H1 (cell line): Measurements from ENCODE around the gene SYT14. TPM values are rescaled to one million over a fixed set of nuclear protein-coding genes. Genes with fewer than 3 reads are reported as not detected.

Experiments
- CTCF ChIA-PET: fragments of 300-600 bp; sonication (Branson Sonifier 250); formaldehyde crosslinking; loops from one replicate; lab custom pipeline; 2021; ENCODE audit not compliant: partially characterized antibody; lab: Charles Lee
- POLR2A ChIA-PET: fragments of 300-600 bp; sonication (Branson Sonifier 250); formaldehyde crosslinking; loops from one replicate; lab custom pipeline; 2021; ENCODE audit warnings: inconsistent platforms; ENCODE audit not compliant: partially characterized antibody; lab: Charles Lee
- DNase-seq, 2 experiments: peaks; one replicate each; pipeline versions ENCODE4 v3.0.0 to v3.0.0-alpha.2; 2010 to 2022; ENCODE audit warnings: low spot score in 2 of 2, low read depth in 1 of 2, mixed read lengths in 1 of 2
- FAIRE-seq: peaks from 2 replicates; lab custom pipeline; 2011; peaks lifted over from hg19 to GRCh38; lab: Jason Lieb, UNC
- H2AFZ ChIP-seq: 2 replicates; pipeline ENCODE4 v1.8.1; 2012; ENCODE audit warnings: low read length, inconsistent platforms
- H2AK5ac ChIP-seq: 2 replicates; pipeline ENCODE4 v1.6.1; 2013; ENCODE audit warnings: low read depth, low read length
- H2BK120ac ChIP-seq: replicated peaks from 2 replicates; pipeline ENCODE3; 2013; ENCODE audit warnings: low read depth, low read length, inconsistent platforms
- H2BK12ac ChIP-seq: 2 replicates; pipeline ENCODE4 v1.6.1; 2013; ENCODE audit warnings: low read depth, low read length
- H2BK15ac ChIP-seq: 2 replicates; pipeline ENCODE4 v1.6.1; 2013; ENCODE audit warnings: low read length
- H2BK20ac ChIP-seq: 2 replicates; pipeline ENCODE4 v1.6.1; 2013; ENCODE audit warnings: low read length
- H2BK5ac ChIP-seq: 2 replicates; pipeline ENCODE4 v1.6.1; 2013; ENCODE audit warnings: low read depth, low read length
- H3K14ac ChIP-seq: 2 replicates; pipeline ENCODE4 v1.6.1; 2013; ENCODE audit warnings: inconsistent platforms; ENCODE audit not compliant: insufficient read length
- H3K18ac ChIP-seq: 2 replicates; pipeline ENCODE4 v1.6.1; 2013; ENCODE audit warnings: low read length; ENCODE audit errors: extremely low read depth
- H3K23ac ChIP-seq: 2 replicates; pipeline ENCODE4 v1.6.1; 2013; ENCODE audit warnings: inconsistent platforms; ENCODE audit not compliant: insufficient read length
- H3K23me2 ChIP-seq: 2 replicates; pipeline ENCODE4 v1.6.1; 2013; ENCODE audit warnings: low read depth, low read length
- H3K27ac ChIP-seq: 2 replicates; pipeline ENCODE4 v1.6.1; 2011; ENCODE audit warnings: low read depth, low read length, inconsistent platforms
- H3K27me3 ChIP-seq, 4 experiments: replicated peaks in 1 of 4; 1 replicate in 1 of 4; 2 replicates in 3 of 4; pipeline versions ENCODE4 v1.6.1 to v1.8.1; 2011 to 2013; ENCODE audit warnings: low read length in 3 of 4, mild to moderate bottlenecking in 3 of 4, inconsistent platforms in 2 of 4, mixed read lengths in 2 of 4, moderate library complexity in 1 of 4; ENCODE audit not compliant: control insufficient read depth in 3 of 4, insufficient read depth in 3 of 4; ENCODE audit errors: extremely low read depth in 1 of 4
- H3K36me3 ChIP-seq, 4 experiments: 2 replicates each; pipeline versions ENCODE4 v1.6.1 to v1.8.1; 2011 to 2013; ENCODE audit warnings: mild to moderate bottlenecking in 4 of 4, low read length in 3 of 4, moderate library complexity in 2 of 4, control low read depth in 1 of 4, inconsistent platforms in 1 of 4; ENCODE audit not compliant: insufficient read depth in 4 of 4, control insufficient read depth in 2 of 4
- H3K4ac ChIP-seq: replicated peaks from 2 replicates; pipeline ENCODE3; 2013; ENCODE audit warnings: low read length, low read depth, mixed read lengths, inconsistent platforms; ENCODE audit not compliant: insufficient read length
- H3K4me1 ChIP-seq, 4 experiments: replicated peaks in 1 of 4; 1 replicate in 1 of 4; 2 replicates in 3 of 4; pipeline versions ENCODE4 v1.6.1 to v1.8.1; 2011 to 2013; ENCODE audit warnings: low read length in 3 of 4, inconsistent platforms in 2 of 4, mixed read lengths in 1 of 4; ENCODE audit not compliant: insufficient read depth in 4 of 4, control insufficient read depth in 3 of 4
- H3K4me2 ChIP-seq, 2 experiments: 2 replicates each; pipeline versions ENCODE4 v1.6.1 to v1.8.1; 2011 to 2013; ENCODE audit warnings: low read depth in 2 of 2, low read length in 2 of 2, control low read depth in 1 of 2, inconsistent platforms in 1 of 2, mild to moderate bottlenecking in 1 of 2; ENCODE audit not compliant: insufficient read depth in 1 of 2
- H3K4me3 ChIP-seq, 4 experiments: fragments of 200-600, 300-600 bp in 1 of 4; sonication (generic), shearing (Covaris generic), sonication (Bioruptor Twin) in 1 of 4; 2 replicates each; pipeline versions ENCODE4 v1.5.1 to v1.8.1; 2011 to 2016; ENCODE audit warnings: low read length in 4 of 4, low read depth in 3 of 4, control low read depth in 2 of 4, inconsistent platforms in 2 of 4, mild to moderate bottlenecking in 2 of 4, mixed read lengths in 1 of 4, moderate library complexity in 1 of 4; ENCODE audit not compliant: insufficient read depth in 2 of 4; ENCODE audit errors: extremely low read depth in 1 of 4
- H3K56ac ChIP-seq: replicated peaks from 2 replicates; pipeline ENCODE3; 2013; ENCODE audit warnings: low read depth, mild to moderate bottlenecking, mixed read lengths, low read length, inconsistent platforms; ENCODE audit not compliant: insufficient read length
- H3K79me1 ChIP-seq: 2 replicates; pipeline ENCODE4 v1.6.1; 2013; ENCODE audit warnings: low read depth, low read length, control low read depth
- H3K79me2 ChIP-seq, 2 experiments: 2 replicates each; pipeline versions ENCODE4 v1.6.1 to v1.8.1; 2012 to 2013; ENCODE audit warnings: low read length in 2 of 2, mild to moderate bottlenecking in 2 of 2, inconsistent platforms in 1 of 2; ENCODE audit not compliant: insufficient read depth in 2 of 2, control insufficient read depth in 1 of 2
- H3K9ac ChIP-seq, 4 experiments: replicated peaks in 1 of 4; 1 replicate in 1 of 4; 2 replicates in 3 of 4; pipeline versions ENCODE4 v1.6.1 to v1.8.1; 2011 to 2013; ENCODE audit warnings: low read depth in 3 of 4, low read length in 3 of 4, control low read depth in 2 of 4, mild to moderate bottlenecking in 2 of 4, moderate library complexity in 2 of 4, inconsistent platforms in 1 of 4; ENCODE audit errors: extremely low read depth in 1 of 4
- H3K9me3 ChIP-seq, 2 experiments: 2 replicates each; pipeline versions ENCODE4 v1.6.1 to v1.8.1; 2012 to 2013; ENCODE audit warnings: mild to moderate bottlenecking in 2 of 2, moderate library complexity in 2 of 2, control low read depth in 1 of 2, inconsistent platforms in 1 of 2, low read depth in 1 of 2, low read length in 1 of 2, mixed read lengths in 1 of 2; ENCODE audit not compliant: insufficient read depth in 2 of 2
- H4K20me1 ChIP-seq, 2 experiments: replicated peaks in 1 of 2; 2 replicates each; pipeline versions ENCODE3 to v1.8.1; 2011 to 2013; ENCODE audit warnings: inconsistent platforms in 2 of 2, low read length in 2 of 2, mild to moderate bottlenecking in 1 of 2; ENCODE audit not compliant: insufficient read depth in 2 of 2, control insufficient read depth in 1 of 2
- H4K5ac ChIP-seq: 2 replicates; pipeline ENCODE4 v1.6.1; 2013; ENCODE audit warnings: low read length, low read depth, mixed read lengths, inconsistent platforms; ENCODE audit not compliant: insufficient read length
- H4K8ac ChIP-seq: 2 replicates; pipeline ENCODE4 v1.8.0; 2013; ENCODE audit warnings: mild to moderate bottlenecking, moderate library complexity, low read length, inconsistent platforms; ENCODE audit not compliant: insufficient read depth; ENCODE audit errors: extremely low read depth
- H4K91ac ChIP-seq: replicated peaks from 2 replicates; pipeline ENCODE3; 2013; ENCODE audit warnings: low read length, mixed read lengths, inconsistent platforms; ENCODE audit not compliant: insufficient read length
- CTBP2 ChIP-seq: IDR thresholded peaks from 2 replicates; pipeline ENCODE4 v1.7.0; 2011; ENCODE audit warnings: borderline replicate concordance, mild to moderate bottlenecking, moderate library complexity, mixed read lengths, low read length; ENCODE audit not compliant: insufficient read depth, insufficient read length
- EGR1 ChIP-seq: IDR thresholded peaks from 2 replicates; pipeline ENCODE4 v1.6.1; 2011; ENCODE audit warnings: low read depth, low read length, borderline replicate concordance
- HDAC2 ChIP-seq, 2 experiments: fragments of 300-600 bp in 1 of 2; sonication (generic) in 1 of 2; IDR thresholded peaks; 2 replicates each; pipeline ENCODE4 v1.6.1; 2011 to 2012; ENCODE audit warnings: low read depth in 2 of 2, low read length in 2 of 2, mild to moderate bottlenecking in 2 of 2, moderate library complexity in 2 of 2, borderline replicate concordance in 1 of 2, inconsistent platforms in 1 of 2
- MAFK ChIP-seq: IDR thresholded peaks from 2 replicates; pipeline ENCODE4 v1.6.1; 2012; ENCODE audit warnings: low read depth, mild to moderate bottlenecking, improper control_type of control experiment, low read length
- POLR2A ChIP-seq, 2 experiments: IDR thresholded peaks; 1 replicate in 1 of 2; 2 replicates in 1 of 2; pipeline ENCODE4 v1.6.1; 2011; ENCODE audit warnings: low read depth in 2 of 2, low read length in 2 of 2, mild to moderate bottlenecking in 2 of 2; ENCODE audit errors: control extremely low read depth in 1 of 2
- TAF7 ChIP-seq: optimal IDR thresholded peaks from 2 replicates; pipeline ENCODE3; 2011; ENCODE audit warnings: low read depth, mild to moderate bottlenecking, inconsistent platforms, low read length, moderate library complexity, borderline replicate concordance
- TEAD4 ChIP-seq: IDR thresholded peaks from 2 replicates; pipeline ENCODE4 v1.6.1; 2012; ENCODE audit warnings: low read depth, low read length, inconsistent platforms, mixed read lengths
- ZNF274 ChIP-seq: IDR thresholded peaks from 2 replicates; pipeline ENCODE4 v1.7.0; 2012; ENCODE audit warnings: low read length, borderline replicate concordance; ENCODE audit errors: extremely low read depth
- WGBS, 2 experiments: shearing (Covaris generic) in 1 of 2; methylation state at CpG; one replicate each; pipeline versions ENCODE4 v1.1.6 to v1.1.7; 2013 to 2015; ENCODE audit warnings: low lambda C conversion rate in 2 of 2, mixed read lengths in 2 of 2, inconsistent platforms in 1 of 2, low coverage in 1 of 2, missing lambda C conversion rate in 1 of 2; ENCODE audit not compliant: insufficient replicate concordance in 2 of 2, insufficient coverage in 1 of 2, insufficient read length in 1 of 2; ENCODE audit errors: extremely low coverage in 1 of 2, missing lambda C conversion rate in 1 of 2; 5-methylcytosine and 5-hydroxymethylcytosine counted together
- polyA plus RNA-seq, 7 experiments: library from polyadenylated mRNA; depleted of rRNA in 3 of 7; stranded (reverse) in 5 of 7; unstranded in 2 of 7; fragments of >200 nt in 5 of 7; fragments of 200-250 nt in 2 of 7; gene quantifications; 1 replicate in 5 of 7; 2 replicates in 1 of 7; 4 replicates in 1 of 7; pipeline versions ENCODE4 v1.2.1 to v1.2.3, GENCODE V29; 2011 to 2013; ENCODE audit warnings: missing spikeins in 2 of 7, mixed read lengths in 2 of 7
- total RNA-seq: library from RNA; stranded (reverse); fragmentation: NEBNext Ultra II Directional; extraction: Animal tissue kit (Norgen Biotek cat#: 25700); gene quantifications from 2 replicates; pipeline ENCODE4 v1.2.1, GENCODE V29; 2021
- TF ChIP-seq, protein P1 (sequence below): IDR thresholded peaks from 2 replicates; pipeline ENCODE4 v1.6.1; 2012; ENCODE audit warnings: inconsistent platforms
- TF ChIP-seq, protein P2 (sequence below): IDR thresholded peaks from 2 replicates; pipeline ENCODE4 v1.6.1; 2011; ENCODE audit warnings: low read length, improper control_type of control experiment

SYT14 gene
- total and polyA plus RNA-seq, 2 of the 8 experiments (the other 6 are each of a cell fraction or from before 2014, with no cell fraction given) = 2.3 to 18.4 TPM

DNA sequence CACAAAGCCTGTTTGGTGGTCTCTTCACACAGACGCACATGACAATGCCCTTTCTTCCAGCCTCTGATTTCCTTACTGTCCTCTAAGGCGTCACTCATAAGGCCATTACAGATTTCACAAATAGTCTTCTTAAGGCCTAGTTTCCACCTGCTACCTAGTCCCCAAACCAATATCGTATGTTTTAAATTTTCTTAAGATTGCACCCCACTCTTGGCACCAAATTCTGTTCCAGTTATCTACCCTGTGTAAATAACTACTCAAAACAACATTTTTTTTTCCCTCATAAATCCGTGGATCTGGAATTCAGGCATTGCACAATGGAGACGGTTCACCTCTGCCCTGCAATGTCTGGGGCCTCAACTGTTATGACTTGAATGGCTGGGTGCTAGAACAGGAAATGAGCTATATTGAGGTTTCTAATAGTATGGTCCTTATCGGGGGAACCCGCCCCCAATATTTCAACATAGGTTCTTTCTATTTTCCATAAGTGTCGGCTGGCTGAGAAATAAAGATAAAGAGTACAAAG is 257.7 kb downstream of the SYT14 start:
- Histone ChIP-seq H3K79me2 (no peaks in the 10 kb centered on the region), H3K4ac (no peak overlapping the region), H3K36me3 (no peaks in the 10 kb centered on the region), H3K4me3 (no peak overlapping the region), H2BK5ac (no peak overlapping the region), H2BK15ac (no peak overlapping the region), H3K18ac (no peak overlapping the region), H3K23me2 (no peaks in the 10 kb centered on the region; the same call in 1 of the 2 replicates), H2AK5ac (no peak overlapping the region), H4K91ac (no peak overlapping the region), H3K9ac (no peak overlapping the region), H2BK120ac (no peak overlapping the region), H4K20me1 (no peaks in the 10 kb centered on the region), H2BK12ac (no peak overlapping the region), H3K14ac (no peak overlapping the region), H3K4me1 (no peaks in the 10 kb centered on the region), H2AFZ (no peak overlapping the region), H3K9me3 (peaks cover 5 to 11% of the 10 kb centered on the region in 2 experiments), H4K5ac (no peak overlapping the region), H3K56ac (no peak overlapping the region), H4K8ac (no peak overlapping the region), H3K27me3 (no peaks in the 10 kb centered on the region), H3K79me1 (no peaks in the 10 kb centered on the region), H3K27ac (no peak overlapping the region), H3K4me2 (no peak overlapping the region), H2BK20ac (no peak overlapping the region), H3K23ac (no peak overlapping the region)
- POLR2A ChIA-PET = no interaction called here
- 89% methylated on average over 8 of the region's 8 CpGs; no CpG with 5 or more reads in 1 of the 2 experiments for WGBS, 2 experiments
- no peak for FAIRE-seq
- no peak for TF ChIP-seq POLR2A (IDR thresholded peaks at IDR 0.05; ENCODE audit: control extremely low read depth in 1 of 2, low read depth in 2 of 2, low read length in 2 of 2)
- TF ChIP-seq, protein P1, sequence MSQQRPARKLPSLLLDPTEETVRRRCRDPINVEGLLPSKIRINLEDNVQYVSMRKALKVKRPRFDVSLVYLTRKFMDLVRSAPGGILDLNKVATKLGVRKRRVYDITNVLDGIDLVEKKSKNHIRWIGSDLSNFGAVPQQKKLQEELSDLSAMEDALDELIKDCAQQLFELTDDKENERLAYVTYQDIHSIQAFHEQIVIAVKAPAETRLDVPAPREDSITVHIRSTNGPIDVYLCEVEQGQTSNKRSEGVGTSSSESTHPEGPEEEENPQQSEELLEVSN = no peak
- no peak for TF ChIP-seq ZNF274
- no peak for TF ChIP-seq MAFK
- TF ChIP-seq TAF7 = no peak
- TF ChIP-seq, protein P2, sequence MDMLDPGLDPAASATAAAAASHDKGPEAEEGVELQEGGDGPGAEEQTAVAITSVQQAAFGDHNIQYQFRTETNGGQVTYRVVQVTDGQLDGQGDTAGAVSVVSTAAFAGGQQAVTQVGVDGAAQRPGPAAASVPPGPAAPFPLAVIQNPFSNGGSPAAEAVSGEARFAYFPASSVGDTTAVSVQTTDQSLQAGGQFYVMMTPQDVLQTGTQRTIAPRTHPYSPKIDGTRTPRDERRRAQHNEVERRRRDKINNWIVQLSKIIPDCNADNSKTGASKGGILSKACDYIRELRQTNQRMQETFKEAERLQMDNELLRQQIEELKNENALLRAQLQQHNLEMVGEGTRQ = no peak
- no peak for TF ChIP-seq TEAD4
- no peak for TF ChIP-seq HDAC2 (IDR thresholded peaks at IDR 0.05; ENCODE audit: borderline replicate concordance in 1 of 2, low read depth in 2 of 2, low read length in 2 of 2)
- no peak for TF ChIP-seq EGR1
- no peak for TF ChIP-seq CTBP2
- CTCF ChIA-PET = no interaction called here
- no peak for DNase-seq
